Gastroesophageal sphincter (tissue), 4 donors: ENCODE data around the gene TIGAR. TPM values are rescaled to one million over a fixed set of nuclear protein-coding genes. Genes with fewer than 3 reads are reported as not detected.

Source experiments
- ATAC-seq: fragments of 150-250 bp; one replicate; pipeline ENCODE4 v1.9.1; 2016; ENCODE audit warnings: mild to moderate bottlenecking, moderate library complexity
- H3K27ac ChIP-seq, 4 donors: fragments of 200-600 bp; sonication (generic) in 3 of 4; 1 replicate in 3 of 4; 2 replicates in 1 of 4; pipeline ENCODE4 v1.5.1; 2016 to 2019
- H3K27me3 ChIP-seq: fragments of 200-600 bp; sonication (generic); one replicate; pipeline ENCODE4 v1.5.1; 2019
- H3K36me3 ChIP-seq, 2 donors: fragments of 200-600 bp; sonication (generic); one replicate each; pipeline ENCODE4 v1.5.1; 2019; ENCODE audit warnings: control low read depth in 1 of 2
- H3K4me1 ChIP-seq, 3 donors: fragments of 200-600 bp; sonication (generic); 1 replicate in 2 of 3; 2 replicates in 1 of 3; pipeline ENCODE4 v1.5.1; 2016 to 2019; ENCODE audit warnings: control low read depth in 2 of 3
- H3K4me3 ChIP-seq, 2 donors: fragments of 200-600 bp; sonication (generic); one replicate each; pipeline ENCODE4 v1.5.1; 2019; ENCODE audit warnings: mild to moderate bottlenecking in 1 of 2, moderate library complexity in 1 of 2
- H3K9me3 ChIP-seq, 3 donors: fragments of 200-600 bp; sonication (generic); one replicate each; pipeline ENCODE4 v1.5.1; 2017 to 2019; ENCODE audit warnings: control low read depth in 2 of 3
- EP300 ChIP-seq: sonication (generic); formaldehyde crosslinking; IDR thresholded peaks from one replicate; pipeline ENCODE4 v1.6.1; 2017; ENCODE audit warnings: antibody characterized with exemption, mild to moderate bottlenecking
- POLR2A ChIP-seq, 2 donors: fragments of 450-650 bp; IDR thresholded peaks; one replicate each; pipeline ENCODE4 v1.6.1; 2017; ENCODE audit warnings: antibody characterized with exemption in 2 of 2, mild to moderate bottlenecking in 2 of 2, moderate library complexity in 1 of 2
- POLR2AphosphoS5 ChIP-seq: sonication (generic); formaldehyde crosslinking; IDR thresholded peaks from one replicate; pipeline ENCODE4 v1.6.1; 2017; ENCODE audit warnings: antibody characterized with exemption
- WGBS, 2 donors: methylation state at CpG; one replicate each; pipeline ENCODE4 v1.1.5; 2018; ENCODE audit warnings: low coverage in 1 of 2; 5-methylcytosine and 5-hydroxymethylcytosine counted together
- total RNA-seq, 4 donors: library from RNA; depleted of rRNA; stranded (reverse); fragments of >200 nt; gene quantifications; one replicate each; pipeline ENCODE4 v1.1.0, GENCODE V29; 2016
- TF ChIP-seq, protein P1 (sequence below), 4 experiments: fragments of 200-600 bp in 2 of 4; fragments of 450-650 bp in 2 of 4; sonication (generic) in 1 of 4; IDR thresholded peaks; one replicate each; pipeline ENCODE4 v1.5.1; 2017 to 2019; ENCODE audit warnings: antibody characterized with exemption in 4 of 4, mild to moderate bottlenecking in 2 of 4, moderate library complexity in 2 of 4

Gene TIGAR
- total RNA-seq, 4 donors from 2014 or later = 4.6 to 10.5 (median 8.5) TPM

DNA sequence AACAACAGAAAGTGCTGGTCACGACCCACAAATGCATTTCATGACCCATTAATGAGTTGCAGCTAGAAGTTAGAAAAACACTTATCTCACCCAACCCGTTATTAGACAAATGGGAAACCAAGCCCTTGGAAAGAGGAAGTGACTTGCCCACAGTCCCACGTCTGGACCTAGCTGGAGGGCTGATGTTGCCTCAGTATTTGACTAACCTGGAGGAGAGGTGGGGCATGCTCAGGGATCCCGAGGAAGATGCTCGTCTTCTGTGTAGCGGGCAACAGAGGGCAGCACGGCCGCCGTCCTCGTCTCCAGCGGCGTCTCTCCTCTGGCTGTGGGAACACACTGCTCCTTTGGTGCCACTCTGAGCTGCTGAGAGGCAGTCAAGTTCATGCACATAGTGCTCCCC lies 34.8 kb upstream of the TIGAR start:
- no peaks in the 10 kb centered on the region for H3K9me3 ChIP-seq
- peak overlapping the region in 3 of 4 donors; percentile 64 to 76 (median 74) for H3K27ac ChIP-seq

GRCh38 chr12:4286771-4287317 lies 34.2 kb upstream of the TIGAR start:
- TF ChIP-seq POLR2A (IDR thresholded peaks at IDR 0.05) (no peak), POLR2AphosphoS5 (no peak)
- TF ChIP-seq, protein P1, sequence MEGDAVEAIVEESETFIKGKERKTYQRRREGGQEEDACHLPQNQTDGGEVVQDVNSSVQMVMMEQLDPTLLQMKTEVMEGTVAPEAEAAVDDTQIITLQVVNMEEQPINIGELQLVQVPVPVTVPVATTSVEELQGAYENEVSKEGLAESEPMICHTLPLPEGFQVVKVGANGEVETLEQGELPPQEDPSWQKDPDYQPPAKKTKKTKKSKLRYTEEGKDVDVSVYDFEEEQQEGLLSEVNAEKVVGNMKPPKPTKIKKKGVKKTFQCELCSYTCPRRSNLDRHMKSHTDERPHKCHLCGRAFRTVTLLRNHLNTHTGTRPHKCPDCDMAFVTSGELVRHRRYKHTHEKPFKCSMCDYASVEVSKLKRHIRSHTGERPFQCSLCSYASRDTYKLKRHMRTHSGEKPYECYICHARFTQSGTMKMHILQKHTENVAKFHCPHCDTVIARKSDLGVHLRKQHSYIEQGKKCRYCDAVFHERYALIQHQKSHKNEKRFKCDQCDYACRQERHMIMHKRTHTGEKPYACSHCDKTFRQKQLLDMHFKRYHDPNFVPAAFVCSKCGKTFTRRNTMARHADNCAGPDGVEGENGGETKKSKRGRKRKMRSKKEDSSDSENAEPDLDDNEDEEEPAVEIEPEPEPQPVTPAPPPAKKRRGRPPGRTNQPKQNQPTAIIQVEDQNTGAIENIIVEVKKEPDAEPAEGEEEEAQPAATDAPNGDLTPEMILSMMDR (IDR thresholded peaks at IDR 0.05) = no peak
- no peaks in the 10 kb centered on the region for H3K27me3 ChIP-seq
- H3K4me3 ChIP-seq = no peak overlapping the region
- ATAC-seq = no peak
- no peaks in the 10 kb centered on the region for H3K9me3 ChIP-seq
- H3K36me3 ChIP-seq = peaks cover 0 to 74% of the 10 kb centered on the region in 2 donors
- H3K4me1 ChIP-seq = peaks cover 0 to 98% (median 28%) of the 10 kb centered on the region in 3 donors
- 0 to 38% methylated on average over 2 to 11 of the region's 14 CpGs for WGBS, 2 donors
- peak overlapping the region in 3 of 4 donors; percentile 64 to 76 (median 74) for H3K27ac ChIP-seq

More for the DNA sequence above, 34.8 kb upstream of the TIGAR start:
- ATAC-seq = no peak
- Histone ChIP-seq H3K4me1 (peaks cover 0 to 98% (median 32%) of the 10 kb centered on the region in 3 donors), H3K4me3 (no peak overlapping the region), H3K36me3 (peaks cover 0 to 80% of the 10 kb centered on the region in 2 donors), H3K27me3 (no peaks in the 10 kb centered on the region)
- WGBS, 2 donors = 24 to 50% methylated on average over 1 to 3 of the region's 12 CpGs
- no peak for TF ChIP-seq EP300
- no peak for TF ChIP-seq POLR2AphosphoS5
- TF ChIP-seq, protein P1 (IDR thresholded peaks at IDR 0.05) = no peak
- no peak for TF ChIP-seq POLR2A (IDR thresholded peaks at IDR 0.05)

- Histone ChIP-seq H3K36me3 (peaks cover 0 to 66% of the 10 kb centered on the region in 2 donors), H3K27me3 (no peaks in the 10 kb centered on the region), H3K4me1 (peaks cover 0 to 98% (median 29%) of the 10 kb centered on the region in 3 donors), H3K9me3 (no peaks in the 10 kb centered on the region), H3K27ac (peak overlapping the region in 3 of 4 donors; percentile 64 to 76 (median 74)), H3K4me3 (no peak overlapping the region)
- ATAC-seq = peak; percentile 8
- TF ChIP-seq POLR2A (IDR thresholded peaks at IDR 0.05) (no peak), POLR2AphosphoS5 (peak; percentile 33)
- 32 to 53% methylated on average over 6 to 18 of the region's 18 CpGs for WGBS, 2 donors
These were observed 33.4 kb upstream of the TIGAR start for GRCh38 chr12:4287325-4288211.

- Histone ChIP-seq H3K4me3 (no peak overlapping the region), H3K36me3 (peaks cover 0 to 57% of the 10 kb centered on the region in 2 donors), H3K4me1 (peaks cover 0 to 98% (median 37%) of the 10 kb centered on the region in 3 donors), H3K27ac (peak overlapping the region in 3 of 4 donors; percentile 65 to 76 (median 74)), H3K27me3 (no peaks in the 10 kb centered on the region), H3K9me3 (no peaks in the 10 kb centered on the region)
- WGBS, 2 donors = 63% methylated on average over 12 of the region's 20 CpGs
- no peak for ATAC-seq
- TF ChIP-seq, protein P1 (IDR thresholded peaks at IDR 0.05) = no peak
- TF ChIP-seq POLR2A (IDR thresholded peaks at IDR 0.05) = no peak
- TF ChIP-seq EP300 = no peak
These were observed 32.5 kb upstream of the TIGAR start for GRCh38 chr12:4288296-4289131.
